ENCODE measurements around the gene DCAF15.
"Not testable (repeated sequence)": the region's sequence is repeated elsewhere in the genome, so short reads cannot be mapped to it uniquely, and the experiment has no call there.

DCAF15 gene

GRCh38 chr19:13920940-13921747 is 31.2 kb upstream of the DCAF15 start:
- DNase-seq (ENCODE audit: low read depth), result no peak

GRCh38 chr19:13922118-13922517 is 30.2 kb upstream of the DCAF15 start:
- H3K4me3 ChIP-seq (ENCODE audit: low read length); DNase-seq (ENCODE audit: low read depth): not testable (repeated sequence)

More at GRCh38 chr19:13920940-13921747, 31.2 kb upstream of the DCAF15 start:
- TF ChIP-seq CTCF (conservative IDR thresholded peaks at IDR 0.05; ENCODE audit: low read depth, low read length), result no peak
- H3K4me3 ChIP-seq (ENCODE audit: low read length), result no peak overlapping the region

GRCh38 chr19:13923194-13923987 is 28.9 kb upstream of the DCAF15 start:
- TF ChIP-seq CTCF (conservative IDR thresholded peaks at IDR 0.05; ENCODE audit: low read depth, low read length), result no peak
- no peak for DNase-seq (ENCODE audit: low read depth)
- no peak overlapping the region for H3K4me3 ChIP-seq (ENCODE audit: low read length)

GRCh38 chr19:13926010-13926409 is 26.3 kb upstream of the DCAF15 start:
- no peak for DNase-seq (ENCODE audit: low read depth)
- no peak overlapping the region for H3K4me3 ChIP-seq (ENCODE audit: low read length)
- TF ChIP-seq CTCF (conservative IDR thresholded peaks at IDR 0.05; ENCODE audit: low read depth, low read length), result no peak

- H3K4me3 ChIP-seq (ENCODE audit: low read length), result no peak overlapping the region
- no peak for TF ChIP-seq CTCF (conservative IDR thresholded peaks at IDR 0.05; ENCODE audit: low read depth, low read length)
- DNase-seq (ENCODE audit: low read depth), result no peak
These were observed 25.6 kb upstream of the DCAF15 start for GRCh38 chr19:13926715-13927114.

GRCh38 chr19:13929340-13929739 is 23.0 kb upstream of the DCAF15 start:
- TF ChIP-seq CTCF (conservative IDR thresholded peaks at IDR 0.05; ENCODE audit: low read depth, low read length), result no peak
- DNase-seq (ENCODE audit: low read depth), result no peak
- H3K4me3 ChIP-seq (ENCODE audit: low read length), result no peak overlapping the region

- no peak for TF ChIP-seq CTCF (conservative IDR thresholded peaks at IDR 0.05; ENCODE audit: low read depth, low read length)
- no peak overlapping the region for H3K4me3 ChIP-seq (ENCODE audit: low read length)
These were observed 22.4 kb upstream of the DCAF15 start for GRCh38 chr19:13929956-13930355.

More at GRCh38 chr19:13929956-13930355, 22.4 kb upstream of the DCAF15 start:
- DNase-seq (ENCODE audit: low read depth), result no peak

All from retinal pigment epithelial cell (primary cell).